SK-N-SH treated with all-trans-retinoic acid at 6 μM for 48 hours (cell line): ENCODE results near the gene RABGAP1.

Source experiments
- ATAC-seq: fragments of 200-7000 bp; cut with Tn5 transposase; 3 replicates; pipeline ENCODE4 v1.9.1; 2020; ENCODE audit warnings: mild to moderate bottlenecking, moderate library complexity
- ARNTL ChIP-seq: fragments of 450-650 bp; formaldehyde crosslinking; IDR thresholded peaks from 2 replicates; pipeline ENCODE4 v1.5.0; 2020; ENCODE audit warnings: low read depth, mild to moderate bottlenecking, moderate library complexity, borderline replicate concordance
- BACH2 ChIP-seq: fragments of 250-450 bp; sonication (Bioruptor Pico); IDR thresholded peaks from 2 replicates; pipeline ENCODE4 v1.9.0; 2021; ENCODE audit warnings: mild to moderate bottlenecking, borderline replicate concordance
- CREB5 ChIP-seq: fragments of 250-450 bp; sonication (Bioruptor Pico); IDR thresholded peaks from 2 replicates; pipeline ENCODE4 v1.5.1; 2020; ENCODE audit warnings: low read depth, mild to moderate bottlenecking, moderate library complexity
- CSDC2 ChIP-seq: fragments of 250-450 bp; sonication (Bioruptor Pico); IDR thresholded peaks from 2 replicates; pipeline ENCODE4 v1.5.0; 2020; ENCODE audit warnings: mild to moderate bottlenecking, moderate library complexity
- GLIS3 ChIP-seq: fragments of 250-450 bp; sonication (Bioruptor Pico); IDR thresholded peaks from 2 replicates; pipeline ENCODE4 v1.5.0; 2020; ENCODE audit warnings: mild to moderate bottlenecking, moderate library complexity
- ISL1 ChIP-seq: fragments of 250-450 bp; sonication (Bioruptor Pico); IDR thresholded peaks from 2 replicates; pipeline ENCODE4 v2.1.2; 2022; ENCODE audit warnings: mild to moderate bottlenecking, moderate library complexity
- OSR1 ChIP-seq: fragments of 250-450 bp; sonication (Bioruptor Pico); IDR thresholded peaks from 2 replicates; pipeline ENCODE4 v1.8.0; 2022; ENCODE audit warnings: moderate library complexity, mild to moderate bottlenecking, inconsistent platforms
- PATZ1 ChIP-seq: fragments of 250-450 bp; sonication (Bioruptor Pico); IDR thresholded peaks from 2 replicates; pipeline ENCODE4 v1.8.0; 2020; ENCODE audit warnings: mild to moderate bottlenecking, moderate library complexity, borderline replicate concordance
- POU6F1 ChIP-seq: fragments of 250-450 bp; sonication (Bioruptor Pico); IDR thresholded peaks from 2 replicates; pipeline ENCODE4 v1.8.0; 2021; ENCODE audit warnings: low read depth, mild to moderate bottlenecking, moderate library complexity, borderline replicate concordance
- PPARA ChIP-seq: fragments of 250-450 bp; sonication (Bioruptor Pico); IDR thresholded peaks from 2 replicates; pipeline ENCODE4 v1.5.0; 2020; ENCODE audit warnings: mild to moderate bottlenecking, borderline replicate concordance
- RARB ChIP-seq: fragments of 250-450 bp; sonication (Bioruptor Pico); IDR thresholded peaks from 2 replicates; pipeline ENCODE4 v1.8.0; 2021; ENCODE audit warnings: mild to moderate bottlenecking, moderate library complexity
- SNAI2 ChIP-seq: fragments of 250-450 bp; sonication (Bioruptor Pico); IDR thresholded peaks from 2 replicates; pipeline ENCODE4 v1.5.0; 2020; ENCODE audit warnings: mild to moderate bottlenecking, moderate library complexity
- TCF4 ChIP-seq: fragments of 250-450 bp; sonication (Bioruptor Pico); IDR thresholded peaks from 2 replicates; pipeline ENCODE4 v1.8.0; 2021; ENCODE audit warnings: mild to moderate bottlenecking, moderate library complexity, borderline replicate concordance
- TOX ChIP-seq: fragments of 250-450 bp; sonication (Bioruptor Pico); IDR thresholded peaks from 2 replicates; pipeline ENCODE4 v1.8.0; 2021; ENCODE audit warnings: mild to moderate bottlenecking, moderate library complexity, borderline replicate concordance
- ZC3H10 ChIP-seq: fragments of 250-450 bp; sonication (Bioruptor Pico); IDR thresholded peaks from 2 replicates; pipeline ENCODE4 v1.5.1; 2021; ENCODE audit warnings: mild to moderate bottlenecking, moderate library complexity
- ZFP3 ChIP-seq: fragments of 250-450 bp; sonication (Bioruptor Pico); IDR thresholded peaks from 2 replicates; pipeline ENCODE4 v1.5.0; 2020; ENCODE audit warnings: mild to moderate bottlenecking, moderate library complexity
- ZNF565 ChIP-seq: fragments of 450-650 bp; formaldehyde crosslinking; conservative IDR thresholded peaks from 2 replicates; pipeline ENCODE4 v1.5.0; 2020; ENCODE audit warnings: low read depth, mild to moderate bottlenecking, moderate library complexity
- ZNF70 ChIP-seq: fragments of 450-650 bp; formaldehyde crosslinking; IDR thresholded peaks from 2 replicates; pipeline ENCODE4 v1.5.0; 2020; ENCODE audit warnings: mild to moderate bottlenecking, moderate library complexity
- ZNF8 ChIP-seq: fragments of 450-650 bp; formaldehyde crosslinking; IDR thresholded peaks from 2 replicates; pipeline ENCODE4 v1.5.0; 2020; ENCODE audit warnings: mild to moderate bottlenecking, moderate library complexity
- TF ChIP-seq, protein P1 (sequence below): fragments of 250-450 bp; sonication (Bioruptor Pico); IDR thresholded peaks from 2 replicates; pipeline ENCODE4 v1.5.1; 2021; ENCODE audit warnings: mild to moderate bottlenecking, moderate library complexity
- TF ChIP-seq, protein P2 (sequence below): fragments of 250-450 bp; sonication (Bioruptor Pico); IDR thresholded peaks from 2 replicates; pipeline ENCODE4 v1.5.0; 2020; ENCODE audit warnings: mild to moderate bottlenecking, moderate library complexity

The RABGAP1 gene

DNA sequence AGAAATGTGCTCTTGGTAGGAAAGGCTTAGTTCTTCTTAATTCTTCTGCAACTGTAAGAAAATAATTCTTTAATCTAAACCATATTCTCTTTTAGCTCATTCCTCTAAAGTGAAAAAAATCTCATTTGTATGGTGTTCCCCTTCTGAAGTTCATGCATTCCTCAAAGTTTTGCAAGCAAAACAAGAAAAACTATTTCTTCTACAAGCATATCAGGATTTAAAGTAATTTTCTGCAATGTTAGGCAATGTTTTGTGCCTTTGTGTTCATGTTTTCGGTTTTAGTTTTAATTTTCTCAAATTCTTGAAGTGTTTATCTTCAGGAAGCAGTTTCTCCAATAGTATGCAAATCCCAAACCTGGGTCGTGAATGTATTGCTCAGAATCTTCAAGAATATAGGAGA lies 80.0 kb downstream of the RABGAP1 start:
- TF ChIP-seq CSDC2 (no peak), ZFP3 (CRISPR knock-in tag) (no peak), PPARA (CRISPR knock-in tag) (no peak), ZNF565 (no peak), ZNF8 (CRISPR knock-in tag) (no peak), GLIS3 (CRISPR knock-in tag) (no peak), PATZ1 (CRISPR knock-in tag) (no peak), SNAI2 (CRISPR knock-in tag) (no peak), OSR1 (no peak), POU6F1 (CRISPR knock-in tag) (no peak), TCF4 (no peak), CREB5 (CRISPR knock-in tag) (no peak), ZNF70 (CRISPR knock-in tag) (no peak), BACH2 (CRISPR knock-in tag) (no peak), ARNTL (no peak), RARB (CRISPR knock-in tag) (no peak)
- TF ChIP-seq, protein P1, sequence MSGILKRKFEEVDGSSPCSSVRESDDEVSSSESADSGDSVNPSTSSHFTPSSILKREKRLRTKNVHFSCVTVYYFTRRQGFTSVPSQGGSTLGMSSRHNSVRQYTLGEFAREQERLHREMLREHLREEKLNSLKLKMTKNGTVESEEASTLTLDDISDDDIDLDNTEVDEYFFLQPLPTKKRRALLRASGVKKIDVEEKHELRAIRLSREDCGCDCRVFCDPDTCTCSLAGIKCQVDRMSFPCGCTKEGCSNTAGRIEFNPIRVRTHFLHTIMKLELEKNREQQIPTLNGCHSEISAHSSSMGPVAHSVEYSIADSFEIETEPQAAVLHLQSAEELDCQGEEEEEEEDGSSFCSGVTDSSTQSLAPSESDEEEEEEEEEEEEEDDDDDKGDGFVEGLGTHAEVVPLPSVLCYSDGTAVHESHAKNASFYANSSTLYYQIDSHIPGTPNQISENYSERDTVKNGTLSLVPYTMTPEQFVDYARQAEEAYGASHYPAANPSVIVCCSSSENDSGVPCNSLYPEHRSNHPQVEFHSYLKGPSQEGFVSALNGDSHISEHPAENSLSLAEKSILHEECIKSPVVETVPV, result no peak
- TF ChIP-seq, protein P2, sequence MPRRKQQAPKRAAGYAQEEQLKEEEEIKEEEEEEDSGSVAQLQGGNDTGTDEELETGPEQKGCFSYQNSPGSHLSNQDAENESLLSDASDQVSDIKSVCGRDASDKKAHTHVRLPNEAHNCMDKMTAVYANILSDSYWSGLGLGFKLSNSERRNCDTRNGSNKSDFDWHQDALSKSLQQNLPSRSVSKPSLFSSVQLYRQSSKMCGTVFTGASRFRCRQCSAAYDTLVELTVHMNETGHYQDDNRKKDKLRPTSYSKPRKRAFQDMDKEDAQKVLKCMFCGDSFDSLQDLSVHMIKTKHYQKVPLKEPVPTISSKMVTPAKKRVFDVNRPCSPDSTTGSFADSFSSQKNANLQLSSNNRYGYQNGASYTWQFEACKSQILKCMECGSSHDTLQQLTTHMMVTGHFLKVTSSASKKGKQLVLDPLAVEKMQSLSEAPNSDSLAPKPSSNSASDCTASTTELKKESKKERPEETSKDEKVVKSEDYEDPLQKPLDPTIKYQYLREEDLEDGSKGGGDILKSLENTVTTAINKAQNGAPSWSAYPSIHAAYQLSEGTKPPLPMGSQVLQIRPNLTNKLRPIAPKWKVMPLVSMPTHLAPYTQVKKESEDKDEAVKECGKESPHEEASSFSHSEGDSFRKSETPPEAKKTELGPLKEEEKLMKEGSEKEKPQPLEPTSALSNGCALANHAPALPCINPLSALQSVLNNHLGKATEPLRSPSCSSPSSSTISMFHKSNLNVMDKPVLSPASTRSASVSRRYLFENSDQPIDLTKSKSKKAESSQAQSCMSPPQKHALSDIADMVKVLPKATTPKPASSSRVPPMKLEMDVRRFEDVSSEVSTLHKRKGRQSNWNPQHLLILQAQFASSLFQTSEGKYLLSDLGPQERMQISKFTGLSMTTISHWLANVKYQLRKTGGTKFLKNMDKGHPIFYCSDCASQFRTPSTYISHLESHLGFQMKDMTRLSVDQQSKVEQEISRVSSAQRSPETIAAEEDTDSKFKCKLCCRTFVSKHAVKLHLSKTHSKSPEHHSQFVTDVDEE (CRISPR knock-in tag), result no peak
- ATAC-seq, result no peak

- no peak for TF ChIP-seq ZC3H10 (CRISPR knock-in tag)
- no peak for TF ChIP-seq ZNF70 (CRISPR knock-in tag)
Measured at GRCh38 chr9:123026425-123026824, 85.6 kb downstream of the RABGAP1 start.

GRCh38 chr9:123027517-123027916 lies 86.7 kb downstream of the RABGAP1 start:
- no peak for ATAC-seq
- TF ChIP-seq TCF4 (peak; percentile 50; the same call in 1 of the 2 replicates), ARNTL (no peak)

More at GRCh38 chr9:123026425-123026824, 85.6 kb downstream of the RABGAP1 start:
- ATAC-seq, result no peak

GRCh38 chr9:123028136-123028535 lies 87.3 kb downstream of the RABGAP1 start:
- ATAC-seq, result no peak
- TF ChIP-seq SNAI2 (CRISPR knock-in tag) (no peak), ISL1 (CRISPR knock-in tag) (no peak), CREB5 (CRISPR knock-in tag) (no peak), TOX (CRISPR knock-in tag) (no peak), BACH2 (CRISPR knock-in tag) (no peak), PPARA (CRISPR knock-in tag) (no peak), ZNF8 (CRISPR knock-in tag) (no peak), ARNTL (no peak), ZNF565 (no peak)
